Stomach (tissue), 9 donors: ENCODE results near the gene TBCK. TPM values are rescaled to one million over a fixed set of nuclear protein-coding genes. Genes with fewer than 3 reads are reported as not detected.

Experiments used
- DNase-seq, 2 donors: peaks; one replicate each; pipeline versions ENCODE4 v3.0.0 to v3.0.0-alpha.2; 2013 to 2019
- H3K27ac ChIP-seq, 5 donors: fragments of 200-600 bp in 4 of 5; sonication (generic) in 4 of 5; one replicate each; pipeline ENCODE4 v1.5.1; 2013 to 2019; ENCODE audit warnings: mild to moderate bottlenecking in 1 of 5, moderate library complexity in 1 of 5
- H3K27me3 ChIP-seq, 3 donors: fragments of 200-600 bp; sonication (generic); one replicate each; pipeline ENCODE4 v1.5.1; 2017 to 2019; ENCODE audit warnings: mixed run types in 1 of 3
- H3K36me3 ChIP-seq, 4 donors: fragments of 200-600 bp; sonication (generic); 1 replicate in 3 of 4; 2 replicates in 1 of 4; pipeline ENCODE4 v1.5.1; 2016 to 2019
- H3K4me1 ChIP-seq, 4 donors: fragments of 200-600 bp; sonication (generic); one replicate each; pipeline ENCODE4 v1.5.1; 2016 to 2019
- H3K4me3 ChIP-seq, 4 donors: fragments of 200-600 bp; sonication (generic) in 3 of 4; one replicate each; pipeline ENCODE4 v1.5.1; 2016 to 2019; ENCODE audit warnings: mild to moderate bottlenecking in 1 of 4
- H3K9me3 ChIP-seq, 4 donors: fragments of 200-600 bp; sonication (generic); one replicate each; pipeline ENCODE4 v1.5.1; 2016 to 2019
- CTCF ChIP-seq, 7 experiments: fragments of 450-650 bp in 4 of 7; fragments of 200-600 bp in 3 of 7; sonication (generic) in 3 of 7; IDR thresholded peaks; one replicate each; pipeline ENCODE4 v1.5.1; 2016 to 2019; ENCODE audit warnings: antibody characterized with exemption in 7 of 7, control low read depth in 2 of 7, mild to moderate bottlenecking in 1 of 7
- EP300 ChIP-seq: sonication (generic); formaldehyde crosslinking; IDR thresholded peaks from one replicate; pipeline ENCODE4 v1.6.1; 2017; ENCODE audit warnings: antibody characterized with exemption
- POLR2A ChIP-seq, 4 donors: fragments of 450-650 bp; IDR thresholded peaks; one replicate each; pipeline ENCODE4 v1.6.1; 2016; ENCODE audit warnings: antibody characterized with exemption in 4 of 4, control low read depth in 2 of 4, mild to moderate bottlenecking in 1 of 4, moderate library complexity in 1 of 4
- POLR2AphosphoS5 ChIP-seq, 3 donors: sonication (generic); formaldehyde crosslinking; IDR thresholded peaks; one replicate each; pipeline ENCODE4 v1.6.1; 2016; ENCODE audit warnings: antibody characterized with exemption in 3 of 3
- WGBS, 5 donors: extraction: QIAGEN DNeasy Blood & Tissue Kit in 3 of 5; methylation state at CpG; one replicate each; pipeline versions ENCODE4 v1.1.5 to v1.1.7; 2013 to 2018; 5-methylcytosine and 5-hydroxymethylcytosine counted together
- intact Hi-C: fragments of 100-400 bp; cut with DNase I; formaldehyde crosslinking; loops from one replicate; pipeline ENCODE4 v1.15.1; 2023; ENCODE audit warnings: low total_unique reads
- polyA plus RNA-seq, 3 donors: library from polyadenylated mRNA; stranded (reverse); fragments of 200-250 nt; gene quantifications; one replicate each; pipeline ENCODE4 v1.2.3, GENCODE V29; 2013
- total RNA-seq, 5 donors: library from RNA; depleted of rRNA; stranded (reverse); fragments of >200 nt; gene quantifications; one replicate each; pipeline versions ENCODE4 v1.1.0 to v1.2.3, GENCODE V29; 2014 to 2016
- donor health status: healthy with polysubstance abuse.
- donor health status: Bipolar disorder and iron deficiency.
- donor health status: healthy.

TBCK gene
- total and polyA plus RNA-seq, 8 donors, result 3.2 to 140 (median 28.0) TPM

GRCh38 chr4:105991726-105992125 lies 324.3 kb downstream of the TBCK start:
- DNase-seq, result no peak
- no peak for TF ChIP-seq POLR2AphosphoS5 (IDR thresholded peaks at IDR 0.05)
- TF ChIP-seq CTCF (IDR thresholded peaks at IDR 0.05), result no peak
- no peak for TF ChIP-seq EP300
- no peak for TF ChIP-seq POLR2A (IDR thresholded peaks at IDR 0.05)
- Histone ChIP-seq H3K9me3 (no peaks in the 10 kb centered on the region), H3K4me1 (peaks cover 0 to 12% (median 0%) of the 10 kb centered on the region in 4 donors), H3K27ac (peak overlapping the region in 1 of 5 donors; percentile 47), H3K4me3 (no peak overlapping the region), H3K36me3 (no peaks in the 10 kb centered on the region), H3K27me3 (no peaks in the 10 kb centered on the region)
- intact Hi-C loops, result no loop called here
- WGBS, 5 donors, result 91 to 94% (median 93%) methylated on average over 8 of the region's 8 CpGs

Other genes with a start within 250 kb of the TBCK start
- gene AIMP1, start 341 bp upstream of the TBCK start, total RNA-seq, result 100 to 1,000 TPM in 1 of 5 donors, 10 to 100 TPM in 4; 13.9 to 437 (median 24.5) TPM
- 10 to 100 TPM; 19.7 to 30.2 (median 29.9) TPM for gene AIMP1, start 341 bp upstream of the TBCK start, polyA plus RNA-seq
- gene GIMD1, start 52.6 kb upstream of the TBCK start, total RNA-seq, result not detected
- gene GIMD1, start 52.6 kb upstream of the TBCK start, polyA plus RNA-seq, result not detected